ENCODE measurements around the gene POU2AF1. TPM values are rescaled to one million over a fixed set of nuclear protein-coding genes. Genes with fewer than 3 reads are reported as not detected.

The POU2AF1 gene
- total and polyA plus RNA-seq, 2 experiments from 2014 or later = not detected

DNA sequence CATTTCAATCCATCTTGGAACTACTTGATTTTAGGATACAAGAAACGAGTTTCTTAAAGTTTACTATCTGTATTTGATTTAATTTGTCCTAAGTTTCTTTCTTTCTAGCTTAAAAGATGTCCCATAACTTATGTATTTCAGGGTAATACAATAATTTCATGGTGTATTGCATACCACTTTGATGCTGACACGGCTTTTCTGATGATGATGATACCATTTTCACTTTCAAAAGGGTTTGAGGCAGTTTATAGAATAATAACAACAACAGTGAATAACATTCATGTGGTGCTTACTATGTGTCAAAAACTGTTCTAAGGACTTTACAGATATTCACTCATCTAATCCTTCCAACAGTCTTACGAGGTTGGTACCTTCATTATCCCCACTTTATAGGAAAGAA, 33.2 kb upstream of the POU2AF1 start:
- 0 out of 2 replicates have a peak, but pooled peaks cover 6% of the 10 kb centered on the region for H3K9me2 ChIP-seq (ENCODE audit: insufficient read depth)
- DNase-seq (ENCODE audit: low spot score) (no peak), ATAC-seq (no peak)
- H3K36me3 Mint-ChIP-seq (ENCODE audit: low read depth) = no peaks in the 10 kb centered on the region
- no peaks in the 10 kb centered on the region for H4K20me1 ChIP-seq (replicated peaks; ENCODE audit: insufficient read depth)
- H3F3A ChIP-seq (replicated peaks; ENCODE audit: low read depth) = no peaks in the 10 kb centered on the region
- no peaks in the 10 kb centered on the region for H3K9me3 Mint-ChIP-seq
- H3K4me2 ChIP-seq = no peak overlapping the region
- no peak overlapping the region for H3K27ac Mint-ChIP-seq
- TF ChIP-seq, protein P1, sequence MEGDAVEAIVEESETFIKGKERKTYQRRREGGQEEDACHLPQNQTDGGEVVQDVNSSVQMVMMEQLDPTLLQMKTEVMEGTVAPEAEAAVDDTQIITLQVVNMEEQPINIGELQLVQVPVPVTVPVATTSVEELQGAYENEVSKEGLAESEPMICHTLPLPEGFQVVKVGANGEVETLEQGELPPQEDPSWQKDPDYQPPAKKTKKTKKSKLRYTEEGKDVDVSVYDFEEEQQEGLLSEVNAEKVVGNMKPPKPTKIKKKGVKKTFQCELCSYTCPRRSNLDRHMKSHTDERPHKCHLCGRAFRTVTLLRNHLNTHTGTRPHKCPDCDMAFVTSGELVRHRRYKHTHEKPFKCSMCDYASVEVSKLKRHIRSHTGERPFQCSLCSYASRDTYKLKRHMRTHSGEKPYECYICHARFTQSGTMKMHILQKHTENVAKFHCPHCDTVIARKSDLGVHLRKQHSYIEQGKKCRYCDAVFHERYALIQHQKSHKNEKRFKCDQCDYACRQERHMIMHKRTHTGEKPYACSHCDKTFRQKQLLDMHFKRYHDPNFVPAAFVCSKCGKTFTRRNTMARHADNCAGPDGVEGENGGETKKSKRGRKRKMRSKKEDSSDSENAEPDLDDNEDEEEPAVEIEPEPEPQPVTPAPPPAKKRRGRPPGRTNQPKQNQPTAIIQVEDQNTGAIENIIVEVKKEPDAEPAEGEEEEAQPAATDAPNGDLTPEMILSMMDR (conservative IDR thresholded peaks at IDR 0.05; ENCODE audit: low read depth in 2 of 2) = no peak
- TF ChIP-seq NANOG (IDR thresholded peaks at IDR 0.05; ENCODE audit: borderline replicate concordance) = no peak
- TF ChIP-seq, protein P2, sequence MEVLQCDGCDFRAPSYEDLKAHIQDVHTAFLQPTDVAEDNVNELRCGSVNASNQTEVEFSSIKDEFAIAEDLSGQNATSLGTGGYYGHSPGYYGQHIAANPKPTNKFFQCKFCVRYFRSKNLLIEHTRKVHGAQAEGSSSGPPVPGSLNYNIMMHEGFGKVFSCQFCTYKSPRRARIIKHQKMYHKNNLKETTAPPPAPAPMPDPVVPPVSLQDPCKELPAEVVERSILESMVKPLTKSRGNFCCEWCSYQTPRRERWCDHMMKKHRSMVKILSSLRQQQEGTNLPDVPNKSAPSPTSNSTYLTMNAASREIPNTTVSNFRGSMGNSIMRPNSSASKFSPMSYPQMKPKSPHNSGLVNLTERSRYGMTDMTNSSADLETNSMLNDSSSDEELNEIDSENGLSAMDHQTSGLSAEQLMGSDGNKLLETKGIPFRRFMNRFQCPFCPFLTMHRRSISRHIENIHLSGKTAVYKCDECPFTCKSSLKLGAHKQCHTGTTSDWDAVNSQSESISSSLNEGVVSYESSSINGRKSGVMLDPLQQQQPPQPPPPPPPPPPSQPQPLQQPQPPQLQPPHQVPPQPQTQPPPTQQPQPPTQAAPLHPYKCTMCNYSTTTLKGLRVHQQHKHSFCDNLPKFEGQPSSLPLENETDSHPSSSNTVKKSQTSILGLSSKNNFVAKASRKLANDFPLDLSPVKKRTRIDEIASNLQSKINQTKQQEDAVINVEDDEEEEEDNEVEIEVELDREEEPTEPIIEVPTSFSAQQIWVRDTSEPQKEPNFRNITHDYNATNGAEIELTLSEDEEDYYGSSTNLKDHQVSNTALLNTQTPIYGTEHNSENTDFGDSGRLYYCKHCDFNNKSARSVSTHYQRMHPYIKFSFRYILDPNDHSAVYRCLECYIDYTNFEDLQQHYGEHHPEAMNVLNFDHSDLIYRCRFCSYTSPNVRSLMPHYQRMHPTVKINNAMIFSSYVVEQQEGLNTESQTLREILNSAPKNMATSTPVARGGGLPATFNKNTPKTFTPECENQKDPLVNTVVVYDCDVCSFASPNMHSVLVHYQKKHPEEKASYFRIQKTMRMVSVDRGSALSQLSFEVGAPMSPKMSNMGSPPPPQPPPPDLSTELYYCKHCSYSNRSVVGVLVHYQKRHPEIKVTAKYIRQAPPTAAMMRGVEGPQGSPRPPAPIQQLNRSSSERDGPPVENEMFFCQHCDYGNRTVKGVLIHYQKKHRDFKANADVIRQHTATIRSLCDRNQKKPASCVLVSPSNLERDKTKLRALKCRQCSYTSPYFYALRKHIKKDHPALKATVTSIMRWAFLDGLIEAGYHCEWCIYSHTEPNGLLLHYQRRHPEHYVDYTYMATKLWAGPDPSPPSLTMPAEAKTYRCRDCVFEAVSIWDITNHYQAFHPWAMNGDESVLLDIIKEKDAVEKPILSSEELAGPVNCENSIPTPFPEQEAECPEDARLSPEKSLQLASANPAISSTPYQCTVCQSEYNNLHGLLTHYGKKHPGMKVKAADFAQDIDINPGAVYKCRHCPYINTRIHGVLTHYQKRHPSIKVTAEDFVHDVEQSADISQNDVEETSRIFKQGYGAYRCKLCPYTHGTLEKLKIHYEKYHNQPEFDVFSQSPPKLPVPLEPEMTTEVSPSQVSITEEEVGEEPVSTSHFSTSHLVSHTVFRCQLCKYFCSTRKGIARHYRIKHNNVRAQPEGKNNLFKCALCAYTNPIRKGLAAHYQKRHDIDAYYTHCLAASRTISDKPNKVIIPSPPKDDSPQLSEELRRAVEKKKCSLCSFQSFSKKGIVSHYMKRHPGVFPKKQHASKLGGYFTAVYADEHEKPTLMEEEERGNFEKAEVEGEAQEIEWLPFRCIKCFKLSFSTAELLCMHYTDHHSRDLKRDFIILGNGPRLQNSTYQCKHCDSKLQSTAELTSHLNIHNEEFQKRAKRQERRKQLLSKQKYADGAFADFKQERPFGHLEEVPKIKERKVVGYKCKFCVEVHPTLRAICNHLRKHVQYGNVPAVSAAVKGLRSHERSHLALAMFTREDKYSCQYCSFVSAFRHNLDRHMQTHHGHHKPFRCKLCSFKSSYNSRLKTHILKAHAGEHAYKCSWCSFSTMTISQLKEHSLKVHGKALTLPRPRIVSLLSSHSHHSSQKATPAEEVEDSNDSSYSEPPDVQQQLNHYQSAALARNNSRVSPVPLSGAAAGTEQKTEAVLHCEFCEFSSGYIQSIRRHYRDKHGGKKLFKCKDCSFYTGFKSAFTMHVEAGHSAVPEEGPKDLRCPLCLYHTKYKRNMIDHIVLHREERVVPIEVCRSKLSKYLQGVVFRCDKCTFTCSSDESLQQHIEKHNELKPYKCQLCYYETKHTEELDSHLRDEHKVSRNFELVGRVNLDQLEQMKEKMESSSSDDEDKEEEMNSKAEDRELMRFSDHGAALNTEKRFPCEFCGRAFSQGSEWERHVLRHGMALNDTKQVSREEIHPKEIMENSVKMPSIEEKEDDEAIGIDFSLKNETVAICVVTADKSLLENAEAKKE (CRISPR knock-in tag; IDR thresholded peaks at IDR 0.05) = no peak
- no peak for TF ChIP-seq JUNB (IDR thresholded peaks at IDR 0.05; ENCODE audit: unreplicated experiment)
- TF ChIP-seq, protein P3, sequence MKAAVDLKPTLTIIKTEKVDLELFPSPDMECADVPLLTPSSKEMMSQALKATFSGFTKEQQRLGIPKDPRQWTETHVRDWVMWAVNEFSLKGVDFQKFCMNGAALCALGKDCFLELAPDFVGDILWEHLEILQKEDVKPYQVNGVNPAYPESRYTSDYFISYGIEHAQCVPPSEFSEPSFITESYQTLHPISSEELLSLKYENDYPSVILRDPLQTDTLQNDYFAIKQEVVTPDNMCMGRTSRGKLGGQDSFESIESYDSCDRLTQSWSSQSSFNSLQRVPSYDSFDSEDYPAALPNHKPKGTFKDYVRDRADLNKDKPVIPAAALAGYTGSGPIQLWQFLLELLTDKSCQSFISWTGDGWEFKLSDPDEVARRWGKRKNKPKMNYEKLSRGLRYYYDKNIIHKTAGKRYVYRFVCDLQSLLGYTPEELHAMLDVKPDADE (IDR thresholded peaks at IDR 0.05) = no peak
- no peak for TF ChIP-seq EZH2phosphoT487 (IDR thresholded peaks at IDR 0.05; ENCODE audit: unreplicated experiment)
- TF ChIP-seq CREB1 (CRISPR knock-in tag; IDR thresholded peaks at IDR 0.05; ENCODE audit: low read depth) = no peak
- TF ChIP-seq, protein P4, sequence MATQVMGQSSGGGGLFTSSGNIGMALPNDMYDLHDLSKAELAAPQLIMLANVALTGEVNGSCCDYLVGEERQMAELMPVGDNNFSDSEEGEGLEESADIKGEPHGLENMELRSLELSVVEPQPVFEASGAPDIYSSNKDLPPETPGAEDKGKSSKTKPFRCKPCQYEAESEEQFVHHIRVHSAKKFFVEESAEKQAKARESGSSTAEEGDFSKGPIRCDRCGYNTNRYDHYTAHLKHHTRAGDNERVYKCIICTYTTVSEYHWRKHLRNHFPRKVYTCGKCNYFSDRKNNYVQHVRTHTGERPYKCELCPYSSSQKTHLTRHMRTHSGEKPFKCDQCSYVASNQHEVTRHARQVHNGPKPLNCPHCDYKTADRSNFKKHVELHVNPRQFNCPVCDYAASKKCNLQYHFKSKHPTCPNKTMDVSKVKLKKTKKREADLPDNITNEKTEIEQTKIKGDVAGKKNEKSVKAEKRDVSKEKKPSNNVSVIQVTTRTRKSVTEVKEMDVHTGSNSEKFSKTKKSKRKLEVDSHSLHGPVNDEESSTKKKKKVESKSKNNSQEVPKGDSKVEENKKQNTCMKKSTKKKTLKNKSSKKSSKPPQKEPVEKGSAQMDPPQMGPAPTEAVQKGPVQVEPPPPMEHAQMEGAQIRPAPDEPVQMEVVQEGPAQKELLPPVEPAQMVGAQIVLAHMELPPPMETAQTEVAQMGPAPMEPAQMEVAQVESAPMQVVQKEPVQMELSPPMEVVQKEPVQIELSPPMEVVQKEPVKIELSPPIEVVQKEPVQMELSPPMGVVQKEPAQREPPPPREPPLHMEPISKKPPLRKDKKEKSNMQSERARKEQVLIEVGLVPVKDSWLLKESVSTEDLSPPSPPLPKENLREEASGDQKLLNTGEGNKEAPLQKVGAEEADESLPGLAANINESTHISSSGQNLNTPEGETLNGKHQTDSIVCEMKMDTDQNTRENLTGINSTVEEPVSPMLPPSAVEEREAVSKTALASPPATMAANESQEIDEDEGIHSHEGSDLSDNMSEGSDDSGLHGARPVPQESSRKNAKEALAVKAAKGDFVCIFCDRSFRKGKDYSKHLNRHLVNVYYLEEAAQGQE (IDR thresholded peaks at IDR 0.05; ENCODE audit: unreplicated experiment) = no peak
- TF ChIP-seq POLR2AphosphoS5 (IDR thresholded peaks at IDR 0.05; ENCODE audit: low read depth) = no peak
- no peak for TF ChIP-seq ZNF114 (CRISPR knock-in tag; IDR thresholded peaks at IDR 0.05)
- TF ChIP-seq EZH2 (IDR thresholded peaks at IDR 0.05; ENCODE audit: low read depth, unreplicated experiment) = no peak
- TF ChIP-seq STAT1 (IDR thresholded peaks at IDR 0.05; ENCODE audit: unreplicated experiment) = no peak
- TF ChIP-seq ZNF331 (CRISPR knock-in tag; IDR thresholded peaks at IDR 0.05; ENCODE audit: low read depth) = no peak
- no peaks in the 10 kb centered on the region for H3K36me3 ChIP-seq (ENCODE audit: insufficient read depth)
- no peak overlapping the region for H3K27ac ChIP-seq (ENCODE audit: low read depth)
- no peak overlapping the region for H3K4me3 ChIP-seq
- H3K4me3 Mint-ChIP-seq = no peak overlapping the region
- no peaks in the 10 kb centered on the region for H3K27me3 ChIP-seq (ENCODE audit: insufficient read depth)
- H3K27me3 Mint-ChIP-seq (ENCODE audit: insufficient read depth, low read depth, poor library complexity) = peaks cover 7% of the 10 kb centered on the region
- no peak overlapping the region for H2AFZ ChIP-seq
- H3K4me1 ChIP-seq (ENCODE audit: insufficient read depth) = no peaks in the 10 kb centered on the region
- H3K79me2 ChIP-seq (replicated peaks; ENCODE audit: insufficient read depth) = no peaks in the 10 kb centered on the region
- H3K4me1 Mint-ChIP-seq = peaks cover 8% of the 10 kb centered on the region; the same call in 2 of the 3 replicates

Data from GM23338 (cell line).